Left lung (tissue), 10 donors: ENCODE results near the gene CMTR1. TPM values are rescaled to one million over a fixed set of nuclear protein-coding genes. Genes with fewer than 3 reads are reported as not detected.
"Not testable (repeated sequence)": the region's sequence is repeated elsewhere in the genome, so short reads cannot be mapped to it uniquely, and the experiment has no call there.

Experiments
- ATAC-seq: fragments of 200-7000 bp; cut with Tn5 transposase; one replicate; pipeline ENCODE4 v1.9.1; 2020; ENCODE audit warnings: moderate library complexity
- DNase-seq, 4 donors: peaks; one replicate each; pipeline ENCODE4 v3.0.0-alpha.2; 2013 to 2020
- H3K27ac ChIP-seq, 2 donors: fragments of 200-600 bp; sonication (generic) in 1 of 2; one replicate each; pipeline versions ENCODE4 v1.5.0 to v1.8.0; 2020 to 2021
- H3K27me3 ChIP-seq, 2 donors: fragments of 200-600 bp; sonication (generic) in 1 of 2; one replicate each; pipeline versions ENCODE4 v1.5.0 to v1.8.0; 2020 to 2021
- H3K36me3 ChIP-seq, 2 donors: fragments of 200-600 bp; sonication (generic) in 1 of 2; one replicate each; pipeline versions ENCODE4 v1.5.0 to v1.8.0; 2020 to 2021
- H3K4me1 ChIP-seq, 2 donors: fragments of 200-600 bp; one replicate each; pipeline ENCODE4 v1.8.0; 2021
- H3K4me3 ChIP-seq, 2 donors: fragments of 200-600 bp; sonication (generic) in 1 of 2; one replicate each; pipeline versions ENCODE4 v1.5.0 to v1.8.0; 2020 to 2021; ENCODE audit warnings: mild to moderate bottlenecking in 1 of 2
- H3K9me3 ChIP-seq, 2 donors: fragments of 200-600 bp; sonication (generic) in 1 of 2; one replicate each; pipeline versions ENCODE4 v1.5.0 to v1.8.0; 2020 to 2021
- intact Hi-C, 2 donors: fragments of 100-400 bp; cut with DNase I; formaldehyde crosslinking; loops; one replicate each; pipeline versions ENCODE4 v1.11.2 to v1.14.2; 2022
- polyA plus RNA-seq, 6 donors: library from polyadenylated mRNA; unstranded; fragments of 120-200 nt; gene quantifications; one replicate each; pipeline ENCODE4 v1.2.1, GENCODE V29; 2013; ENCODE audit not compliant: insufficient read length in 6 of 6
- total RNA-seq, 2 donors: library from RNA; stranded (reverse); fragmentation: NEBNext Ultra II Directional; extraction: Animal tissue kit (Norgen Biotek cat#: 25700); gene quantifications; one replicate each; pipeline ENCODE4 v1.2.1, GENCODE V29; 2021
- TF ChIP-seq, protein P1 (sequence below), 2 donors: fragments of 200-600 bp; sonication (generic) in 1 of 2; IDR thresholded peaks; one replicate each; pipeline versions ENCODE4 v1.5.0 to v1.8.0; 2021; ENCODE audit warnings: antibody characterized with exemption in 2 of 2
- donor health status: DM: no; HTN: yes; CAD: no.
- donor health status: DM: no; HTN: no; CAD: no.

The CMTR1 gene
- total and polyA plus RNA-seq, 8 donors = 36.1 to 54.4 (median 51.1) TPM

DNA sequence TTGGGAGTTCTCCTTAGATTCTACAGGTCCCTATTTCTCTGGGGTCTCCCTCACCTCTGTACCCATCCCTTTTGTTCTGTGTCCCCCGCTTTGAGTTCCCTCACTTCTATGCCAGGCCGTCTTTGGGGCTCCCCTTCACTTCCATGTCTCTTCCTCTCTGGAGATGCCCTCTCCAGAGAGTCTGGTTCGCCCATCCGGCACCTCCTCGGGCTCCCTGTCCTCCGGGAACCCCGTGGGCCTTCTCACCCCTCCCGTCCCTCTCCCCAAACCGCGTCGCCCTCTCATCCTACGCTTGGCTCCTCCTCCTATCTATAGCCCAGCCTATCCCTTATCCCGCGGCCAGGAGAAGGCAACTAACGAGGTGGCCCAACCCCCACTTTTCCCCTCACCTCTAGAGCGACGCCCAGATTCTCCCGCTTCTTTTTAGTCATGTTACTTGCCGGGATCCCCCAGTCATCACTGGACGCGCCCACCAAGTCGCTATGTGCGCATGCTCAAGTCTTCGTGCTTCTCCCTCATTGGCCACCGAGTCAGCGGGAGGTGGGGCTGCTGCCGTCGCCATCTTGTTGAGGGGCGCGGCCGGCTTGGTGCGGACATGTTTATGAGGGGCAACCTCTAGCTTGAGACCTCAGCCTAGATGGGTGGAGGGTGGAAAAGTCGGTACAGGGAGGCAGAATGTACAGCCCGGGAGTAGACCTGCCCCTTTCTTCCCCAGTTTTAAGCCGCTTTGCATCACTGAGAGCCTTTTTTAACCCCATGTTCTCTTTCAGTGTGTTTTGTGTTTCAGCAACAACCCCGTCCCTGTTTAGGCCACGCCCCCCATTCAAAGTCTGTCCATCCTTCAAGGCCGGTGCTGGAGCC is 66.6 kb downstream of the CMTR1 start, which contains the start of gene CCDC167:
TSS of gene CCDC167 (minus strand) at position 461 of the 861 bp plus-strand sequence. CDS start at position 431, 30 bp downstream.
- ATAC-seq (peak; percentile 99), DNase-seq (peak; percentile 92 to 97 (median 96))
- intact Hi-C loops = no loop called here
- TF ChIP-seq, protein P1, sequence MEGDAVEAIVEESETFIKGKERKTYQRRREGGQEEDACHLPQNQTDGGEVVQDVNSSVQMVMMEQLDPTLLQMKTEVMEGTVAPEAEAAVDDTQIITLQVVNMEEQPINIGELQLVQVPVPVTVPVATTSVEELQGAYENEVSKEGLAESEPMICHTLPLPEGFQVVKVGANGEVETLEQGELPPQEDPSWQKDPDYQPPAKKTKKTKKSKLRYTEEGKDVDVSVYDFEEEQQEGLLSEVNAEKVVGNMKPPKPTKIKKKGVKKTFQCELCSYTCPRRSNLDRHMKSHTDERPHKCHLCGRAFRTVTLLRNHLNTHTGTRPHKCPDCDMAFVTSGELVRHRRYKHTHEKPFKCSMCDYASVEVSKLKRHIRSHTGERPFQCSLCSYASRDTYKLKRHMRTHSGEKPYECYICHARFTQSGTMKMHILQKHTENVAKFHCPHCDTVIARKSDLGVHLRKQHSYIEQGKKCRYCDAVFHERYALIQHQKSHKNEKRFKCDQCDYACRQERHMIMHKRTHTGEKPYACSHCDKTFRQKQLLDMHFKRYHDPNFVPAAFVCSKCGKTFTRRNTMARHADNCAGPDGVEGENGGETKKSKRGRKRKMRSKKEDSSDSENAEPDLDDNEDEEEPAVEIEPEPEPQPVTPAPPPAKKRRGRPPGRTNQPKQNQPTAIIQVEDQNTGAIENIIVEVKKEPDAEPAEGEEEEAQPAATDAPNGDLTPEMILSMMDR (IDR thresholded peaks at IDR 0.05) = no peak
- Histone ChIP-seq H3K9me3 (no peaks in the 10 kb centered on the region), H3K4me1 (peaks cover 3 to 15% of the 10 kb centered on the region in 2 donors), H3K27me3 (no peaks in the 10 kb centered on the region), H3K4me3 (peak within 1 kb of the TSS; percentile 59 to 76), H3K36me3 (no peaks in the 10 kb centered on the region), H3K27ac (peak within 1 kb of the TSS in 1 of 2 donors; percentile 50)

DNA sequence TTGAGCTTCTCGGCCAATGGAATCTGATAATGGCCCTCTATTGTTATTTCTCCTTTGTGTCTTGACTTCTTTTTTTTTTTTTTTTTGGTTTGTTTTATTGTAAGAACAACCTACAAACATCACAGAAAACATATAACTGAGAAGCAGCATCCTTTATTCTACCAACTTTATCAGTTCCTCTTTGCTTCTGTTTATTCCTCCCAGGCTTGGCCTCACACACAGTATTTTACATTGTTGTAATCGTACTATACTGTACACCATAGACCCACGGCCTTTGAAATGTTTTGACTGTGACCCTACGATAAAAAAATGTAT is 67.2 kb downstream of the CMTR1 start:
- TF ChIP-seq, protein P1 (IDR thresholded peaks at IDR 0.05) = no peak
- no peak for ATAC-seq
- no peaks in the 10 kb centered on the region for H3K9me3 ChIP-seq
- no peaks in the 10 kb centered on the region for H3K36me3 ChIP-seq
- H3K27ac ChIP-seq = peak overlapping the region in 1 of 2 donors; percentile 50
- H3K27me3 ChIP-seq = no peaks in the 10 kb centered on the region
- H3K4me1 ChIP-seq = peaks cover 3 to 15% of the 10 kb centered on the region in 2 donors
- no peak for DNase-seq
- intact Hi-C loops = no loop called here
- peak overlapping the region; percentile 59 to 76 for H3K4me3 ChIP-seq

DNA sequence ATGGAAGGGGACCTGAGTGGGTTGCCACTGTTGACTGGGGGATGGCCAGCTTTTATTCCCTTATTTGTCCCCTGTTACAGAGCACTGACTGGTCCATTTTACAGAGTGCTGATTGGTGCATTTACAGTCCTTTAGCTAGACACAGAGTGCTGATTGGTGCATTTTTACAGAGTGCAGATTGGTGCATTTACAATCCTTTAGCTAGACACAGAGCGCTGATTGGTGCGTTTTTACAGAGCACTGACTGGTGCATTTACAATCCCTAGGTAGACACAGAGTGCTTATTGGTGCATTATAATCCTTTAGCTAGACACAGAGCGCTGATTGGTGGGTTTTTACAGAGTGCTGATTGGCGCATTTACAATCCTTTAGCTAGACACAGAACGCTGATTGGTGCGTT is 67.9 kb downstream of the CMTR1 start:
- H3K27ac ChIP-seq, H3K36me3 ChIP-seq, DNase-seq, H3K27me3 ChIP-seq, intact Hi-C loops, H3K4me3 ChIP-seq, H3K9me3 ChIP-seq, ATAC-seq: not testable (repeated sequence)
- H3K4me1 ChIP-seq = peaks cover 3 to 15% of the 10 kb centered on the region in 2 donors

DNA sequence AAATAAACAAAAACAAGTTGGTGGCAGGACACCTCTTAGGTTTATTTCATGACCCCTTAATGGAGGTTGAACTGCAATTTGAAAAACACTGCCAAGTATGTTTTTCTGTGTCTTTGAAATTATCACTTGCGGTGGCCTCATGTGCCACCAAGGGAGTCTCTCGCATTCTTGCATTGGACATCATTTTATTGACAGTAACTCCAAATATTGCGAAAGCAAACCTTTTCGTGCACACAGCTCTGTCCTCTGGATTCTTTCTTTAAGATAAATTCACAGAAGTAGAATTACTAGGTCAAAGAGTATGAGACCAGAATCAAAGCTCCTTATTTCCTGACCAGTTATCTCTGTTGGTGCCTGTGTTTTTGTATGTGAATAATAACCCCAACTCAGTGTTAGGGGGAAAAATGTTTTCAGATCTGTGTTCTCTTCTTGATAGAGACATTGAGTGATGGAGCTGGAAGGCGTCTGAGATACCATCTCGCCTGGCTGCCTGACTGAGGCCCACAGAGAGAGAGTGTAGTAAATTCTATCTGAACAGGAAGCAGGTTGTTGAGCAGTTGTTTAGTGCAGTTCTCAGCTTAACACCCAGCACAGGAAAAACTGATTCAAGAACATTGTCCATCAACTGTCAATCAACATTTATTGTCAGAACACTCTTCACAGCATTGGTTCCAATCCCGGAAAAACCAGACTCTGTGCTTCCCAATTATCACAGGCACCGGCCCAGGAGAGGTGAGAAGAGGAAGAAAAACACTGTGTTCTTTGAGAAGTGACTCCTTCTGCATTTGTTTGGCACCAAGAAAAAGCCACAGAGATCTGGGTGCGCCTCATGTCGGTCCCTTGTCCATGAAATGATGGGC is 68.8 kb downstream of the CMTR1 start:
- peak overlapping the region in 1 of 2 donors; percentile 41 for H3K27ac ChIP-seq
- TF ChIP-seq, protein P1 (IDR thresholded peaks at IDR 0.05) = no peak
- DNase-seq = no peak

DNA sequence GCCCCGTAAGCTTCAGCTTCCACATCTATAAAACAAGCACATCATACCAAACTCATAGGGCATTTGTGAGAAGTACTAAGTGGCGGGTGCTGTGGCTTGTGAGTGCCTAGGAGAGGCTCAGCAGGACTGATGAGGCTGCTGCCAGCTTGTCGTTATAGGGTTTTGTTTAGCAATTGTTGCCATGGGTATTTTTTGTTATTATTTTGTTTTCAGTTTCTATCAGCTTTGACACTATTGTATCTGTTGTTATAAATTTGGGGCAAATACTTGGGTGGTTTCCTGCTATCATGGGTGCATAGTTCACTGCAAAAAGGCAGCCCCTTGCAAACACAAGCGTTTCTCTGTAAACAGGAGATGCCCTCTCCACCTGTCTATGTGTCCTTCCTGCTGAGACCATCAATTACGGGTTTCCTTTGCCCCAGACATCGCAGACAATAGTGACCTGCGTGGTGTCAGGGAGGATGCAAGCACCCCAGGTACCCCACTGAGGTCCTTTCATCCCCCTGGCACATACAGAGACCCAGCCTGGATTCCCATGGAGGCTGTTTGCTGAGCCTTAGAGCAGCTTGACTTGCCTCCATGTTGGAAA is 69.8 kb downstream of the CMTR1 start:
- Histone ChIP-seq H3K9me3 (no peaks in the 10 kb centered on the region), H3K27me3 (no peaks in the 10 kb centered on the region), H3K4me3 (no peak overlapping the region), H3K4me1 (peaks cover 3 to 15% of the 10 kb centered on the region in 2 donors), H3K27ac (peak overlapping the region in 1 of 2 donors; percentile 41), H3K36me3 (no peaks in the 10 kb centered on the region)
- TF ChIP-seq, protein P1 (IDR thresholded peaks at IDR 0.05) = no peak
- intact Hi-C loops = no loop called here
- ATAC-seq = no peak
- no peak for DNase-seq

More for the DNA sequence above, 68.8 kb downstream of the CMTR1 start:
- H3K27me3 ChIP-seq = no peaks in the 10 kb centered on the region
- no peaks in the 10 kb centered on the region for H3K9me3 ChIP-seq
- ATAC-seq = no peak
- no peak overlapping the region for H3K4me3 ChIP-seq
- H3K36me3 ChIP-seq = no peaks in the 10 kb centered on the region
- peaks cover 3 to 15% of the 10 kb centered on the region in 2 donors for H3K4me1 ChIP-seq
- intact Hi-C loops = no loop called here
